SJCRH30 (cell line): ENCODE results near the gene GATA5. TPM values are rescaled to one million over a fixed set of nuclear protein-coding genes. Genes with fewer than 3 reads are reported as not detected.

Experiments used
- DNase-seq, 2 experiments: peaks; one replicate each; pipeline ENCODE4 v3.0.0-alpha.2; 2015 to 2020
- H3K27ac ChIP-seq: fragments of 250-450 bp; sonication (Bioruptor Pico); 2 replicates; pipeline ENCODE4 v1.5.1; 2020; ENCODE audit warnings: mild to moderate bottlenecking, moderate library complexity
- H3K27me3 ChIP-seq: fragments of 250-450 bp; sonication (Bioruptor Pico); 2 replicates; pipeline ENCODE4 v1.5.1; 2020; ENCODE audit warnings: mild to moderate bottlenecking, moderate library complexity
- H3K36me3 ChIP-seq: fragments of 250-450 bp; sonication (Bioruptor Pico); 2 replicates; pipeline ENCODE4 v1.5.1; 2020; ENCODE audit warnings: mild to moderate bottlenecking, moderate library complexity
- H3K4me1 ChIP-seq: fragments of 250-450 bp; sonication (Bioruptor Pico); 2 replicates; pipeline ENCODE4 v1.5.1; 2020; ENCODE audit warnings: mild to moderate bottlenecking, moderate library complexity
- H3K4me3 ChIP-seq: fragments of 250-450 bp; sonication (Bioruptor Pico); 2 replicates; pipeline ENCODE4 v1.5.1; 2020; ENCODE audit warnings: mild to moderate bottlenecking, moderate library complexity
- H3K9me3 ChIP-seq: fragments of 250-450 bp; sonication (Bioruptor Pico); replicated peaks from 2 replicates; pipeline ENCODE4 v1.5.1; 2020; ENCODE audit warnings: mild to moderate bottlenecking, moderate library complexity
- total RNA-seq: library from RNA; depleted of rRNA; stranded (reverse); fragments of >200 nt; shearing (Covaris generic); gene quantifications from 2 replicates; pipeline ENCODE4 v1.2.3, GENCODE V29; 2014

The GATA5 gene
- total RNA-seq, 1 experiment from 2014 or later, result not detected

- H3K27ac ChIP-seq, result no peak overlapping the region
- H3K27me3 ChIP-seq, result peaks cover 43% of the 10 kb centered on the region
- DNase-seq, result no peak
Observed at GRCh38 chr20:62476056-62476838, 452 bp upstream of the GATA5 start.

GRCh38 chr20:62475027-62475771 is 596 bp downstream of the GATA5 start:
- no peak overlapping the region for H3K27ac ChIP-seq
- H3K9me3 ChIP-seq, result no peaks in the 10 kb centered on the region
- no peak for DNase-seq
- H3K36me3 ChIP-seq, result no peaks in the 10 kb centered on the region
- H3K4me1 ChIP-seq, result no peaks in the 10 kb centered on the region
- no peak overlapping the region for H3K4me3 ChIP-seq
- peaks cover 43% of the 10 kb centered on the region for H3K27me3 ChIP-seq

More at GRCh38 chr20:62476056-62476838, 452 bp upstream of the GATA5 start:
- Histone ChIP-seq H3K36me3 (no peaks in the 10 kb centered on the region), H3K4me3 (no peak overlapping the region), H3K9me3 (no peaks in the 10 kb centered on the region), H3K4me1 (no peaks in the 10 kb centered on the region; the same call in 1 of the 2 replicates)

GRCh38 chr20:62474604-62475026 is 1.2 kb downstream of the GATA5 start:
- H3K4me1 ChIP-seq, result no peaks in the 10 kb centered on the region
- H3K9me3 ChIP-seq, result no peaks in the 10 kb centered on the region
- H3K27ac ChIP-seq, result no peak overlapping the region
- no peaks in the 10 kb centered on the region for H3K36me3 ChIP-seq
- H3K27me3 ChIP-seq, result peaks cover 46% of the 10 kb centered on the region
- H3K4me3 ChIP-seq, result no peak overlapping the region
- no peak for DNase-seq

GRCh38 chr20:62473717-62474603 is 1.8 kb downstream of the GATA5 start:
- Histone ChIP-seq H3K36me3 (no peaks in the 10 kb centered on the region), H3K9me3 (no peaks in the 10 kb centered on the region), H3K4me1 (no peaks in the 10 kb centered on the region), H3K27me3 (peaks cover 46% of the 10 kb centered on the region), H3K27ac (no peak overlapping the region), H3K4me3 (no peak overlapping the region)
- DNase-seq, result no peak

DNA sequence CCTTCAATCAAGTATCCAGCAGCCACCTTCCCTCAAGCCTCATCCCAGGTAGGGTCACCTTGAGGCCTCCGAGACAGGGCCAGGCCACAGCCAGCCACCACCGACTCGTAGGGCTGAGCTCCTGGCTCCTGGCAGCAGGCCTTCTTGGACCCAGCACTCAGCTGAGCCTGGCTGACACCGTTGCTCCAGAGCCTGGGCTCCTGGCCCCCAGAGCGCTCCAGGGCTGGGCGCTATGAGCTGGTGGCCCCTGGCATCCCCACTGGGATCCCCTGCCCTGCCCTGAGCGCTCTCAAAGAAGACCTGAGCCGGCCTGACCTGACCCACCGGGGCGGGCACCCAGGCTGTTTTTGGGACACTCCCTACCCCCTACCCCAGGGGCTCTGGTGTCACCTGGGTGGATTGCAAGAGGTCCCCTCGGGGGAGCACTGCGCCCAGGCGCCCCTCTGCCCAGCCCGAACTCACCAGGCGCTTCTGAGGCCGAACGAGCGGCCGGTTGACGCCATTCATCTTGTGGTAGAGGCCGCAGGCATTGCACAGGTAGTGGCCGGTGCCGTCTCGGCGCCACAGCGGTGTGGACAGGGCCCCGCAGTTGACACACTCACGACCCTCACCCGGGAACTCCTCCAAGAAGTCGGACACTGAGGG is 2.7 kb downstream of the GATA5 start:
- H3K27ac ChIP-seq, result no peak overlapping the region
- H3K4me3 ChIP-seq, result no peak overlapping the region
- H3K9me3 ChIP-seq, result no peaks in the 10 kb centered on the region
- no peaks in the 10 kb centered on the region for H3K4me1 ChIP-seq
- peaks cover 52% of the 10 kb centered on the region for H3K27me3 ChIP-seq
- no peak for DNase-seq
- H3K36me3 ChIP-seq, result no peaks in the 10 kb centered on the region

GRCh38 chr20:62472138-62472940 is 3.5 kb downstream of the GATA5 start:
- Histone ChIP-seq H3K4me1 (no peaks in the 10 kb centered on the region), H3K36me3 (no peaks in the 10 kb centered on the region), H3K27ac (no peak overlapping the region), H3K27me3 (peaks cover 55% of the 10 kb centered on the region), H3K9me3 (no peaks in the 10 kb centered on the region), H3K4me3 (no peak overlapping the region)
- no peak for DNase-seq

DNA sequence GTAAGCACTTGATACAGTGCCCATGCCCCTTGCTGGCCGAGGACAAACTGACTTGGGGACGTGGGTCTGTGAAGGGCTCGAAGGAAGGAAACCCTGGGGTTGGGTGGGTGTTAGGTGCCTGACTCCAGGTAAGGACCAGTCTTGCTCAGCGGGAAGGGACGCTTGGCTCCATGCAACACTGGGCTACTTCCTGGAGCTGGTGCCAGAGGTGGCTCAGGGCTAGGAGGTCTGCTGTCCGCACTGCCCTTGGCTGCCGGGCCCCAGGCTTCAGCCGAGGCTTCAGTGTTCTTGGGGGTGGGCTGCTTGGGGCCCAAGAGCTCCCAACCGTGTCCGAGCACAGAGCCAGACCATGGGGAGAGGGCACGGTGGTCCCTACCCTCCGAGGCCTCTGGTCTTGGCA is 5.3 kb downstream of the GATA5 start:
- H3K27me3 ChIP-seq, result peaks cover 74% of the 10 kb centered on the region
- no peak overlapping the region for H3K27ac ChIP-seq
- H3K4me1 ChIP-seq, result no peaks in the 10 kb centered on the region
- H3K9me3 ChIP-seq, result no peaks in the 10 kb centered on the region
- no peak overlapping the region for H3K4me3 ChIP-seq
- no peaks in the 10 kb centered on the region for H3K36me3 ChIP-seq
- no peak for DNase-seq

- Histone ChIP-seq H3K27me3 (peaks cover 78% of the 10 kb centered on the region), H3K4me1 (no peaks in the 10 kb centered on the region), H3K4me3 (no peak overlapping the region), H3K9me3 (no peaks in the 10 kb centered on the region), H3K36me3 (no peaks in the 10 kb centered on the region), H3K27ac (no peak overlapping the region)
- no peak for DNase-seq
Observed at GRCh38 chr20:62470001-62470400, 5.8 kb downstream of the GATA5 start.

DNA sequence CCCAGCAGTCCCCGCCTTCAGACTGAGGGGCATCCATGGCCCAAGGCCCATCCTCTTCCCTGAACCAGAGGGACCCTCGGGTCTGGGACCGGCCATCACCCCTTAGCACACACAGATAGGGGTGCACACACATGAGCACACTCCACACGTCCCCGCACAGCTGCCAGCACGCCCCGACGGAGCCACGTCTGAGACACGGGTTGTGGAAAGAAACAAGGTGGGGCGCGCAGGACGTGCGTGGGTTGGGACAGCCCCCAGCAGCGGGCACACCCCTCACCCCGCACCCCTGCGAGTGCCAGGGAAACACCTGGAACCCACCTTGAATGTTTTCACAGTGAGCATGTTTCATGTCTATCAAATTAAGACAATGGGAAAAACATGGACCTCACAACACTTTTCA is 6.4 kb downstream of the GATA5 start:
- Histone ChIP-seq H3K36me3 (no peaks in the 10 kb centered on the region), H3K27me3 (peaks cover 82% of the 10 kb centered on the region), H3K27ac (no peak overlapping the region), H3K4me1 (no peaks in the 10 kb centered on the region), H3K4me3 (no peak overlapping the region), H3K9me3 (no peaks in the 10 kb centered on the region)
- DNase-seq, result no peak

- Histone ChIP-seq H3K27me3 (peaks cover 87% of the 10 kb centered on the region), H3K27ac (no peak overlapping the region), H3K4me3 (no peak overlapping the region), H3K36me3 (no peaks in the 10 kb centered on the region), H3K4me1 (no peaks in the 10 kb centered on the region), H3K9me3 (no peaks in the 10 kb centered on the region)
- no peak for DNase-seq
Observed at GRCh38 chr20:62466806-62467537, 8.8 kb downstream of the GATA5 start.

DNA sequence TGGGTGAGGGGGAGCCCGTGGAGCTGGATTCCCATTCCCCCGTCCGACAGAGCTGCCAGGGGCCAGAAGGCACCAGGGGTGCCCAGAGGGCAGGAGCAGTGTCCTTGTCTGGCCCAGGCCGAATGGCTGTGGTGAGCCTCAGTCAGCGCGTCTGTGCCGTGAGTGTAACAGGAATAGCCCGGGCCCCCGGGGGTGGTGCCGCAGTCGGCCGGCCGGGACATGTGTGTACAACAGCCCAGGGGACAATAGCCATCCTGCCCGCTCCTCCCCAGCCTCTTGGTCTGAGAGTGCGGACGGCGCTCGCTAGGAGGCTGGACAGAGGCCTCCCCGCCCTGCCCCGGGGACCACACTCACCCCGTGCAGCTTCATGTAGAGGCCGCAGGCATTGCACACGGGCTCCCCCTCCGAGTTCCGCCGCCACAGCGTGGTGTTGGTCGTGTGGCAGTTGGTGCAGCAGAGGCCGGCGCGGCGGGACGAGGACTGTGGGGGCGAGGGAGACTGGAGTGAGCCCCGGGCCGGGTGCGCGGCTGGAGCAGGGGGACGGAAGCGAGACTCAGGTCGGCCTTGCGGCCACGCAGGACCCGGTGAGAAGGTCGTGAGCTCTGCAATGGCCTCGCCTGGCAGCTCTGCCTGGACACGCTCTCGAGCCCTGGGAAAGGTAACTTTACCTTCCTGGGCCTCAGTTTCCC is 9.6 kb downstream of the GATA5 start:
- H3K27ac ChIP-seq, result no peak overlapping the region
- no peaks in the 10 kb centered on the region for H3K36me3 ChIP-seq
- H3K4me3 ChIP-seq, result no peak overlapping the region
- no peaks in the 10 kb centered on the region for H3K4me1 ChIP-seq
- no peaks in the 10 kb centered on the region for H3K9me3 ChIP-seq
- DNase-seq, result no peak
- H3K27me3 ChIP-seq, result peaks cover 87% of the 10 kb centered on the region

GRCh38 chr20:62464990-62465389 is 10.8 kb downstream of the GATA5 start:
- DNase-seq, result no peak
- H3K4me3 ChIP-seq, result no peak overlapping the region
- H3K27me3 ChIP-seq, result peaks cover 84% of the 10 kb centered on the region
- H3K27ac ChIP-seq, result no peak overlapping the region
- no peaks in the 10 kb centered on the region for H3K4me1 ChIP-seq
- no peaks in the 10 kb centered on the region for H3K36me3 ChIP-seq
- no peaks in the 10 kb centered on the region for H3K9me3 ChIP-seq

DNA sequence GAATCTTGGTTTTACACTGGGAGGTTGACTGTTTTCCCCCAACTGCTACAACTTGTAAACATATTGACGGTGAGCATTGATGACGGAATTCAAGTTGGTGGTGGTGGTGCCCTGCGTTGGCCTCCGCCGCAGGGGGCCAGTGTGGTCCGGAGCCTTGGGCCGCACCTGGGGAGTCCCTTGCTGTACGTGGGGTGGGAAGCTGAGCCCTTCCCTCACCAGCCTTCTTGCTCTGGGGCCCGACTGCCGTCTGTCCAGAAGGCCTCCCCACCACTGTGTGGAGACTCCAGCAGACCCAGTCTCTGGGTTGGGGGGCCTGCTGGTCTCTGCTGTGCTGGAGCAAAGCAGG is 11.4 kb downstream of the GATA5 start:
- Histone ChIP-seq H3K4me1 (no peaks in the 10 kb centered on the region), H3K36me3 (no peaks in the 10 kb centered on the region), H3K4me3 (no peak overlapping the region), H3K27me3 (peaks cover 81% of the 10 kb centered on the region), H3K9me3 (no peaks in the 10 kb centered on the region), H3K27ac (no peak overlapping the region)
- DNase-seq, result no peak
